K562 (cell line): ENCODE data around the gene CNP. TPM values are rescaled to one million over a fixed set of nuclear protein-coding genes. Genes with fewer than 3 reads are reported as not detected.

Experiments used
- ARID4B ChIP-seq: sonication (generic); formaldehyde crosslinking; IDR thresholded peaks from 2 replicates; pipeline ENCODE4 v1.8.0; 2022; ENCODE audit warnings: mild to moderate bottlenecking, missing genetic modification reagents
- EHMT2 ChIP-seq: fragments of 450-650 bp; IDR thresholded peaks from 2 replicates; pipeline ENCODE4 v1.6.1; 2018; ENCODE audit warnings: antibody characterized with exemption
- ESRRA ChIP-seq: fragments of 450-650 bp; IDR thresholded peaks from 2 replicates; pipeline ENCODE4 v1.6.1; 2014; ENCODE audit warnings: low read depth, mild to moderate bottlenecking, moderate library complexity, borderline replicate concordance
- FOS ChIP-seq: IDR thresholded peaks from 3 replicates; pipeline ENCODE4 v1.6.1; 2011; ENCODE audit not compliant: insufficient read length; ENCODE audit errors: extremely low read depth
- GABPB1 ChIP-seq: sonication (generic); formaldehyde crosslinking; IDR thresholded peaks from 2 replicates; pipeline ENCODE4 v1.8.0; 2022; ENCODE audit warnings: mild to moderate bottlenecking, missing genetic modification reagents
- HLTF ChIP-seq: fragments of 450-650 bp; IDR thresholded peaks from 2 replicates; pipeline ENCODE4 v1.6.1; 2016
- PTBP1 ChIP-seq: fragments of 200-400 bp; formaldehyde crosslinking; IDR thresholded peaks from 2 replicates; pipeline ENCODE4 v1.6.1; 2017; ENCODE audit warnings: low read depth, low read length
- PTRF ChIP-seq: fragments of 450-650 bp; IDR thresholded peaks from 2 replicates; pipeline ENCODE4 v1.6.1; 2016; ENCODE audit warnings: mild to moderate bottlenecking, missing genetic modification characterization, missing compliant biosample characterization
- RB1 ChIP-seq: fragments of 450-650 bp; IDR thresholded peaks from 2 replicates; pipeline ENCODE4 v1.6.1; 2017; ENCODE audit warnings: low read depth, mild to moderate bottlenecking
- ZNF174 ChIP-seq: fragments of 250-450 bp; sonication (Bioruptor Pico); IDR thresholded peaks from 2 replicates; pipeline ENCODE4 v1.4.0; 2020; ENCODE audit warnings: mild to moderate bottlenecking
- ZNF239 ChIP-seq: fragments of 250-450 bp; sonication (Bioruptor Pico); IDR thresholded peaks from 2 replicates; pipeline ENCODE4 v1.4.0; 2020; ENCODE audit warnings: mild to moderate bottlenecking
- ZNF583 ChIP-seq: fragments of 250-450 bp; sonication (Bioruptor Pico); IDR thresholded peaks from 2 replicates; pipeline ENCODE4 v1.4.0; 2020
- ZNF740 ChIP-seq, 3 experiments: fragments of 200-800 bp in 1 of 3; sonication (Bioruptor generic) in 1 of 3; sonication (generic) in 1 of 3; formaldehyde crosslinking in 1 of 3; IDR thresholded peaks; 2 replicates each; pipeline versions ENCODE4 v1.6.1 to v1.8.0; 2016 to 2022; ENCODE audit warnings: mild to moderate bottlenecking in 2 of 3, missing compliant biosample characterization in 2 of 3, missing genetic modification characterization in 2 of 3, missing genetic modification reagents in 1 of 3
- ZNF77 ChIP-seq: fragments of 250-450 bp; sonication (Bioruptor Pico); IDR thresholded peaks from 2 replicates; pipeline ENCODE4 v1.5.0; 2020
- polyA plus RNA-seq, 8 experiments: library from polyadenylated mRNA; depleted of rRNA in 4 of 8; stranded (reverse) in 5 of 8; unstranded in 3 of 8; fragments of >200 nt; fragmentation: Nextera tagmentation in 2 of 8; fragmentation: Illumina TruSeq in 1 of 8; extraction: Ambion mirVana in 2 of 8; extraction: Trizol in 1 of 8; gene quantifications; 2 replicates each; pipeline versions ENCODE4 v1.2.1 to v1.2.3, GENCODE V29; 2011 to 2014; ENCODE audit warnings: inconsistent platforms in 1 of 8, missing spikeins in 1 of 8
- total RNA-seq, 7 experiments: library from RNA; depleted of rRNA in 6 of 7; stranded (reverse); fragments of >200 nt in 6 of 7; fragmentation: Illumina TruSeq in 2 of 7; extraction: Trizol in 2 of 7; gene quantifications; 2 replicates each; pipeline versions ENCODE4 v1.2.1 to v1.2.3, GENCODE V29; 2011 to 2021; ENCODE audit warnings: low replicate concordance in 1 of 7
- TF ChIP-seq, protein P1 (sequence below): fragments of 450-650 bp; IDR thresholded peaks from 2 replicates; pipeline ENCODE4 v1.6.1; 2018; ENCODE audit not compliant: partially characterized antibody
- TF ChIP-seq, protein P2 (sequence below): fragments of 450-650 bp; formaldehyde crosslinking; IDR thresholded peaks from 2 replicates; pipeline ENCODE4 v1.4.0; 2022; ENCODE audit warnings: missing genetic modification characterization
- TF ChIP-seq, protein P3 (sequence below): fragments of 250-450 bp; sonication (Bioruptor Pico); IDR thresholded peaks from 2 replicates; pipeline ENCODE4 v1.9.0; 2021; ENCODE audit warnings: mild to moderate bottlenecking

CNP gene
- total and polyA plus RNA-seq, 9 of the 15 experiments (the other 6 are each of a cell fraction or from before 2014, with no cell fraction given), result 1.7 to 52.0 (median 29.1) TPM

DNA sequence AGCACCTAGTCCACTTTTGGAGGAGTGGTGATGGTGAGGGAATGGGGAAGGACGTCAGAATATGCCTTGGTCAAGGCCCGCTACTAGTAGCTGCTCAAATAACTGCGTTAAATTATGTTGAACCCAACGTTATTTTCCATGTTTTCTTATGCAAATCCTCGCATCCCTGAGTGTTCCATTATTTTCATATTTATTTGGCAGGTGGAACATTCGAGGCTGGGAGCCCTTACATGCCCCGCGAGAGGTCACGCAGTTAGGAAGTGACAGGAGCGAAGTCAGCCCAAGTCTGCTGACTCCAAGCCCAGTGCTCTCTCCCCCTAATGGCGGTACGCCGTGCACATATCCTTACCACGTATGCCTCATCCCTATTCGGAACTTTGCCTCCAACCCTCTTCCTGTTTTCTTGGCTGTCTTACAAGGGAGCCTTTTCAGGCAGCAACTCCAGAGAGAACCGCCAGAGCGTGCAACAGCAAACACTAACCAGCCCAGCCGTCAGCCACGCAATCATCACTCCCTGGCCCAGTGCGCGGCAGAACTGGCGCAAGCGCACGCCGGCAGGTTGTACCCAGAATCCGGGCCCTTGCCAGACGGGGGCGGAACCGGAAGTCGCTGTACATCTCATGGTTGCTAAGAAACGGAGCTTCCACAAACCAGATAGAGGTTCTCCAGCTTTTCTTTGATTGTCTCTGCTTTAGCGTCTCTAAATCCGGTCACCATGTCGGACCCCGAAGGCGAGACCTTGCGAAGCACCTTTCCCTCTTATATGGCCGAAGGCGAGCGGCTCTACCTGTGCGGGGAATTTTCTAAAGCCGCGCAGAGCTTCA lies 36.4 kb upstream of the CNP start, which contains the start of gene ODAD4 (continued):
- TF ChIP-seq GABPB1 (peak; percentile 91), PTRF (tag) (no peak), ZNF740 (CRISPR knock-in tag; IDR thresholded peaks at IDR 0.05) (no peak), ZNF740 (tag; IDR thresholded peaks at IDR 0.05) (no peak), ZNF174 (CRISPR knock-in tag) (no peak), ARID4B (peak; percentile 36; the same call in 1 of the 2 replicates), ZNF239 (CRISPR knock-in tag) (peak; percentile 44), RB1 (peak; percentile 72; the same call in 1 of the 2 replicates), FOS (no peak), HLTF (peak; percentile 57; the same call in 1 of the 2 replicates), ZNF583 (CRISPR knock-in tag) (0 out of 2 replicates have a peak, but pooled peaks have one; percentile 33), ESRRA (peak; percentile 52), EHMT2 (no peak), PTBP1 (0 out of 2 replicates have a peak, but pooled peaks have one; percentile 67), ZNF77 (no peak)
- TF ChIP-seq, protein P1, sequence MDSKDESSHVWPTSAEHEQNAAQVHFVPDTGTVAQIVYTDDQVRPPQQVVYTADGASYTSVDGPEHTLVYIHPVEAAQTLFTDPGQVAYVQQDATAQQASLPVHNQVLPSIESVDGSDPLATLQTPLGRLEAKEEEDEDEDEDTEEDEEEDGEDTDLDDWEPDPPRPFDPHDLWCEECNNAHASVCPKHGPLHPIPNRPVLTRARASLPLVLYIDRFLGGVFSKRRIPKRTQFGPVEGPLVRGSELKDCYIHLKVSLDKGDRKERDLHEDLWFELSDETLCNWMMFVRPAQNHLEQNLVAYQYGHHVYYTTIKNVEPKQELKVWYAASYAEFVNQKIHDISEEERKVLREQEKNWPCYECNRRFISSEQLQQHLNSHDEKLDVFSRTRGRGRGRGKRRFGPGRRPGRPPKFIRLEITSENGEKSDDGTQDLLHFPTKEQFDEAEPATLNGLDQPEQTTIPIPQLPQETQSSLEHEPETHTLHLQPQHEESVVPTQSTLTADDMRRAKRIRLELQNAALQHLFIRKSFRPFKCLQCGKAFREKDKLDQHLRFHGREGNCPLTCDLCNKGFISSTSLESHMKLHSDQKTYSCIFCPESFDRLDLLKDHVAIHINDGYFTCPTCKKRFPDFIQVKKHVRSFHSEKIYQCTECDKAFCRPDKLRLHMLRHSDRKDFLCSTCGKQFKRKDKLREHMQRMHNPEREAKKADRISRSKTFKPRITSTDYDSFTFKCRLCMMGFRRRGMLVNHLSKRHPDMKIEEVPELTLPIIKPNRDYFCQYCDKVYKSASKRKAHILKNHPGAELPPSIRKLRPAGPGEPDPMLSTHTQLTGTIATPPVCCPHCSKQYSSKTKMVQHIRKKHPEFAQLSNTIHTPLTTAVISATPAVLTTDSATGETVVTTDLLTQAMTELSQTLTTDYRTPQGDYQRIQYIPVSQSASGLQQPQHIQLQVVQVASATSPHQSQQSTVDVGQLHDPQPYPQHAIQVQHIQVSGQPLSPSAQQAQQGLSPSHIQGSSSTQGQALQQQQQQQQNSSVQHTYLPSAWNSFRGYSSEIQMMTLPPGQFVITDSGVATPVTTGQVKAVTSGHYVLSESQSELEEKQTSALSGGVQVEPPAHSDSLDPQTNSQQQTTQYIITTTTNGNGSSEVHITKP, result peak; percentile 65
- TF ChIP-seq, protein P2, sequence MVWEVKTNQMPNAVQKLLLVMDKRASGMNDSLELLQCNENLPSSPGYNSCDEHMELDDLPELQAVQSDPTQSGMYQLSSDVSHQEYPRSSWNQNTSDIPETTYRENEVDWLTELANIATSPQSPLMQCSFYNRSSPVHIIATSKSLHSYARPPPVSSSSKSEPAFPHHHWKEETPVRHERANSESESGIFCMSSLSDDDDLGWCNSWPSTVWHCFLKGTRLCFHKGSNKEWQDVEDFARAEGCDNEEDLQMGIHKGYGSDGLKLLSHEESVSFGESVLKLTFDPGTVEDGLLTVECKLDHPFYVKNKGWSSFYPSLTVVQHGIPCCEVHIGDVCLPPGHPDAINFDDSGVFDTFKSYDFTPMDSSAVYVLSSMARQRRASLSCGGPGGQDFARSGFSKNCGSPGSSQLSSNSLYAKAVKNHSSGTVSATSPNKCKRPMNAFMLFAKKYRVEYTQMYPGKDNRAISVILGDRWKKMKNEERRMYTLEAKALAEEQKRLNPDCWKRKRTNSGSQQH, result no peak
- TF ChIP-seq, protein P3, sequence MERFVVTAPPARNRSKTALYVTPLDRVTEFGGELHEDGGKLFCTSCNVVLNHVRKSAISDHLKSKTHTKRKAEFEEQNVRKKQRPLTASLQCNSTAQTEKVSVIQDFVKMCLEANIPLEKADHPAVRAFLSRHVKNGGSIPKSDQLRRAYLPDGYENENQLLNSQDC (CRISPR knock-in tag), result no peak
